Measurements from ENCODE around the gene PPP1R26.
"Not testable (repeated sequence)": the region's sequence is repeated elsewhere in the genome, so short reads cannot be mapped to it uniquely, and the experiment has no call there.

Gene PPP1R26

DNA sequence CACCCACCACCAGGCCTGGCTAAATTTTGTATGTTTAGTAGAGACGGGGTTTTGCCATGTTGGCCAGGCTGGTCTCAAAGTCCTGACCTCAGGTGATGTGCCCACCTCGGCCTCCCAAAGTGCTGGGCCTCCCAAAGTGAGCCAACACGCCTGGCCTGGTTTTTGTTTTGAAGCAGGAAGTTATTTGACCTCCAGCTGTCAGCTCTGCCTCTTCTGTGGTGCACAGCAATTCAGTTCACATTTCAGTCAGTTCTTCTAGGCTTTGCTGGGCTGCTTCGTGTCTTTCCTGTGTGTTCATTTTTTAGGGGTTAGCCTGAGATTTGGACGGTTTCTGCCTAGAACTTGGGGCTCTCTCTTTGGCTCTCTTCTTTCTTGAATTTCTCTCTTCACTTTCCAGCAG is 50.6 kb downstream of the PPP1R26 start:
- no peak for DNase-seq (ENCODE audit: extremely low spot score)
- CTCF ChIA-PET, result no interaction called here
- POLR2A ChIA-PET, result no interaction called here
- TF ChIP-seq, protein P1, sequence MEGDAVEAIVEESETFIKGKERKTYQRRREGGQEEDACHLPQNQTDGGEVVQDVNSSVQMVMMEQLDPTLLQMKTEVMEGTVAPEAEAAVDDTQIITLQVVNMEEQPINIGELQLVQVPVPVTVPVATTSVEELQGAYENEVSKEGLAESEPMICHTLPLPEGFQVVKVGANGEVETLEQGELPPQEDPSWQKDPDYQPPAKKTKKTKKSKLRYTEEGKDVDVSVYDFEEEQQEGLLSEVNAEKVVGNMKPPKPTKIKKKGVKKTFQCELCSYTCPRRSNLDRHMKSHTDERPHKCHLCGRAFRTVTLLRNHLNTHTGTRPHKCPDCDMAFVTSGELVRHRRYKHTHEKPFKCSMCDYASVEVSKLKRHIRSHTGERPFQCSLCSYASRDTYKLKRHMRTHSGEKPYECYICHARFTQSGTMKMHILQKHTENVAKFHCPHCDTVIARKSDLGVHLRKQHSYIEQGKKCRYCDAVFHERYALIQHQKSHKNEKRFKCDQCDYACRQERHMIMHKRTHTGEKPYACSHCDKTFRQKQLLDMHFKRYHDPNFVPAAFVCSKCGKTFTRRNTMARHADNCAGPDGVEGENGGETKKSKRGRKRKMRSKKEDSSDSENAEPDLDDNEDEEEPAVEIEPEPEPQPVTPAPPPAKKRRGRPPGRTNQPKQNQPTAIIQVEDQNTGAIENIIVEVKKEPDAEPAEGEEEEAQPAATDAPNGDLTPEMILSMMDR (IDR thresholded peaks at IDR 0.05; ENCODE audit: control extremely low read depth, extremely low read depth, low read depth, missing control alignments), result no peak

DNA sequence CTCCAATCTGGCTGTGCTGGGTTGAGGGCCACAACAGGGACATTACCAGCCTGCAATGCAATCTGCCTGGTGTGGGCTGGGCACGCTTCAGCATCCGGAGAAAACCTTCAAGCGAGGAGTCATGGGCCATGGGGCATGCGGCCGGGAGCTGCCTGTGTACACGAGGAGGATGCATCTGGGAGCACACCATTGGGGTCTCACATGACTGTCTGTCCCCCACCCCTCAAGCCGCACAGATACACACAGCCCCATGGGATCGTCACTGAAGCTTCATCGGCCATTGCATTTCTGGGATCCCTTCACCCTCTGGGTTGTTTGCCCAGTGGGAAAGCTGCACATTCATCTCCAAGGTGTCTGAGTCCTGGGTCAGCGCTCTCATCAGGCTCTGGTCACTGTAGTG is 51.5 kb downstream of the PPP1R26 start:
- no peak for DNase-seq (ENCODE audit: extremely low spot score)
- ChIA-PET CTCF (no interaction called here), POLR2A (no interaction called here)
- TF ChIP-seq, protein P1 (IDR thresholded peaks at IDR 0.05; ENCODE audit: control extremely low read depth, extremely low read depth, low read depth, missing control alignments), result no peak

DNA sequence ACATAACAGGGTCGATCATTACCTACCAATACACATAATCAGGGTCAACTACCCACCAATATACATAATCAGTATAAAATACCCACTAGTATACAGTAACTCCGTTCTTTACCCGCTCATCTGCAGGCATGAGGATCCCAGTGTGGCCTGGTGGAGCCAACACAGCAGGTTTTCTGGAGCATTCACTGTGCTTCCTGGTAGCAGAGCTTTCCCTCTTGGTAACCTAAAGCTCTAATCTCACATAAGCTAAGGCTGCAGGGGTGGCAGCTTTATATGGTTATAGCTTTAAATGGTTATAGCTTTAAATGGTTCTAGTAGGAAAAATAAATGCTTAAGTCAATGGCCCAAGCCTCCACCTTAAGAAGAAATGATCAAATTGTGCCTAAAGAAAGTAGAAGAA is 53.5 kb downstream of the PPP1R26 start:
- TF ChIP-seq, protein P1 (IDR thresholded peaks at IDR 0.05; ENCODE audit: control extremely low read depth, extremely low read depth, low read depth, missing control alignments), result no peak
- CTCF ChIA-PET, result interaction anchor here (0.9 kb wide), 1 partner anchor 29 kb away, joined by 4 read pairs; no protein-coding TSS in a partner anchor
- POLR2A ChIA-PET, result no interaction called here
- DNase-seq (ENCODE audit: extremely low spot score), result no peak

DNA sequence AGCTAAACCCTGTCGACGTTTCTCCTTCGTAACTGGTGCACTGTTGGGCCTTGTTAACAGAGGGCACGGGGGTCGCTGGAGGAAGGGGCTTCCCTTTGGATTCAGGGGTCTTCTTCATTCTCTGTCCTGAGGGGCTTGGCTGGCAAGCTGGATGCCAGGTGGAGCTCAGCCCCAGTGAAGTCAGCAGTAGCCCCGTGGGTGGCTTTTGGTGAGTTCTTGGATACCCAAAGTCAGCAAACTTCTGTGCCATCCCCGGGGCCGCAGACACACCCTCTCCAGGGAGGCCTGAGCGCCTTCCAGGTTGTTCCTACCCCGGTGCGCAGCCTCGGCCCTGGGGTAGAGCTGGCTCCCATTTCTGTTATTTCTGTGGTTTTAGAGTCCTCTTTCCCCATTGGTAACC is 54.1 kb downstream of the PPP1R26 start:
- ChIA-PET CTCF (interaction anchor here (0.9 kb wide), 1 partner anchor 29 kb away, joined by 4 read pairs; no protein-coding TSS in a partner anchor), POLR2A (no interaction called here)
- no peak for DNase-seq (ENCODE audit: extremely low spot score)
- TF ChIP-seq, protein P1 (IDR thresholded peaks at IDR 0.05; ENCODE audit: control extremely low read depth, extremely low read depth, low read depth, missing control alignments), result no peak

DNA sequence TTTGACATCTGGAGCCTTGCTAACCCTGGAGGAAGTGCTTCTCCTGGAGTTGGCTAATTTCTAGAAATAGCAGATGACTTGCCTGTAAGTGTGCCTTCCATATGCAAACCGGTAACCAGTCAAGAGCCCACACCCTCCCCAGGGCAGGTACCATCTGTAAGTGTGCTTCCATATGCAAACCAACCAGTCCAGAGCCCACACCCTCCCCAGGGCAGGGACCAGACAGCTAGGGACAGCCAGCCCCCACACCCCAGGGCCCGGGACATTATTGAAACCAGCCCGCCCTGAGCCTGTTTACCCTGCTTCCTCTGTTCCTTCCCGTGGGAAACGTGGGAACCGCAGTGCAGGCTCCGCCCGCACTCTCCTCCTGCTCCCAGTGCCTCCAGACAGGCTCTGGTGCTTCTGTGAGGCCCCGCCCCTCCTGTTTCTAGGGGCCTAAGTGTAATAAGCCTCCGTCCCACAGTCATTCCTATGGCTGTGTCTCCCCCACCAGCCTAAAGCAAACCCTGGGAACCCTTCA is 54.7 kb downstream of the PPP1R26 start:
- DNase-seq (ENCODE audit: extremely low spot score); CTCF ChIA-PET; POLR2A ChIA-PET: not testable (repeated sequence)

DNA sequence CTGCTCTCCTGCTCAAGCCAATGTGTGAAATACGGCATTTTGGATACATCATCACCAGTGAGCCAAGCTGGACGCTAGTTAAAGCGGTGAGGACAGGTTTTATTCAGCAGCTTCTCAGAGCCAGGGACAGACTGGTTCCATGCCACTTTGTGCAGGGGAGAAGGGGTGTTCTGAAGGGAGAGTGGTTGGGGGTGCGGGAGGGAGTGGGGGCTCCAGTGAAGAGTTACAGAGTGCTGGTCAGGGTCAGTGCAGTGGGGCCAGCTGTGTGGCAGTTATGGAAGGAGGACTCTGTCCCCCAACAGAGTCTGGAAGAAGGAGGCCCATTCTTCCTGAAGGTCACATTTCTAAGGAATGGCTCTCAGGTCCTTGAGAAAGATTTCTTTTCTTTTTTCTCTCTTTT is 55.2 kb downstream of the PPP1R26 start:
- POLR2A ChIA-PET; CTCF ChIA-PET; DNase-seq (ENCODE audit: extremely low spot score): not testable (repeated sequence)

DNA sequence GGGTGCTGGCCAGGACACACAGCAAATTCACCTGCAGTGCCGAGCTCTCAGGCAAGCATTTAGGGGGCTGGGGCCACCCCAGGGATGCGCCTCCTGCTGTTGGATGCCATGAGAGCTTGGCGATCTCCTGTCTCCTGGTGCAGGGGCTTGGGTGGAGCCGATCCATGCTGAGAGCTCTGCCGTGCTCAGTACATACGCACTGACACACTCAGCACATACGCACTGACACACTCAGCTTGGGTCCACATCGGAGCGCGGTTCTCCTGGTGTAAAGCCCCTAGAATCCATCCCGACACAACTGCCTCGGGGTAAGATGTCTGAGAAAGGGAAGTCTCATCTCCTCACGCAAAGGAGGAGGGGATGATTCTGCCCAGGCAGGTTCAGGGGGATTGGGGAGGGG is 56.0 kb downstream of the PPP1R26 start:
- CTCF ChIA-PET; POLR2A ChIA-PET; DNase-seq (ENCODE audit: extremely low spot score): not testable (repeated sequence)

DNA sequence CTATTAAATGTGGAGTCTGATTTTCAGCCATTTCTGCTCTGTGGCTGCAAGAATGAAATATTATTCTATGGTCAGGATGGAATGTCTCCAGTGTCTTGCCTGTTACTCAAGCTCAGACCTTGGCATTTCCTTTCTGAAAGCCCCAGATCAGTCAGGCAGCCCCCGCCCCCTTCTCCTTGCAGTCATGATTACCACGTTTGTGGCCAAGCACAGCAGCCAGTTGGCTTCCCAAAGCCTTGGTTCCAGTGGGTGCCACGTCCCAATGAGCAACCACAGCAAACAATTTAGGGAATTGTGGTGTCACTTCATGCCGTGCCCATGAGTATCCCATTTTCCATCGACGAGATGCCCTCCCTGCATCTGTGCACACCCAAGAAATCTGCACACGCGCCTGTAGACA is 56.6 kb downstream of the PPP1R26 start:
- DNase-seq (ENCODE audit: extremely low spot score), result no peak
- TF ChIP-seq, protein P1 (IDR thresholded peaks at IDR 0.05; ENCODE audit: control extremely low read depth, extremely low read depth, low read depth, missing control alignments), result no peak
- POLR2A ChIA-PET, result no interaction called here
- CTCF ChIA-PET, result no interaction called here
